Measurements from ENCODE around the gene CKAP2L. TPM values are rescaled to one million over a fixed set of nuclear protein-coding genes. Genes with fewer than 3 reads are reported as not detected.

CKAP2L gene
- polyA plus RNA-seq, 1 donor from 2014 or later, result 0.78 TPM

- Histone ChIP-seq H3K36me3 (ENCODE audit: insufficient read depth, low read length) (no peaks in the 10 kb centered on the region), H3K27me3 (ENCODE audit: insufficient read depth, low read depth, low read length) (no peaks in the 10 kb centered on the region), H3K9me2 (ENCODE audit: insufficient read depth, low read length) (no peaks in the 10 kb centered on the region), H3K9ac (ENCODE audit: low read length) (no peak within 1 kb of the TSS), H3K27ac (ENCODE audit: low read length) (no peak within 1 kb of the TSS), H3K9me3 (ENCODE audit: low read length) (no peaks in the 10 kb centered on the region), H3K79me2 (replicated peaks; ENCODE audit: insufficient read depth, low read length) (no peaks in the 10 kb centered on the region), H3F3A (ENCODE audit: insufficient read depth, low read length, poor library complexity, severe bottlenecking) (no peaks in the 10 kb centered on the region), H4K20me1 (ENCODE audit: insufficient read depth) (no peaks in the 10 kb centered on the region), H2AFZ (ENCODE audit: low read depth, low read length) (no peak within 1 kb of the TSS), H3K4me2 (ENCODE audit: low read length) (no peak within 1 kb of the TSS), H3K4me3 (ENCODE audit: low read length) (no peak within 1 kb of the TSS)
- no peak for TF ChIP-seq POLR2AphosphoS5 (IDR thresholded peaks at IDR 0.05)
- TF ChIP-seq REST (IDR thresholded peaks at IDR 0.05; ENCODE audit: borderline replicate concordance), result no peak
- TF ChIP-seq MXI1 (conservative IDR thresholded peaks at IDR 0.05; ENCODE audit: poor library complexity, severe bottlenecking), result no peak
- TF ChIP-seq, protein P1, sequence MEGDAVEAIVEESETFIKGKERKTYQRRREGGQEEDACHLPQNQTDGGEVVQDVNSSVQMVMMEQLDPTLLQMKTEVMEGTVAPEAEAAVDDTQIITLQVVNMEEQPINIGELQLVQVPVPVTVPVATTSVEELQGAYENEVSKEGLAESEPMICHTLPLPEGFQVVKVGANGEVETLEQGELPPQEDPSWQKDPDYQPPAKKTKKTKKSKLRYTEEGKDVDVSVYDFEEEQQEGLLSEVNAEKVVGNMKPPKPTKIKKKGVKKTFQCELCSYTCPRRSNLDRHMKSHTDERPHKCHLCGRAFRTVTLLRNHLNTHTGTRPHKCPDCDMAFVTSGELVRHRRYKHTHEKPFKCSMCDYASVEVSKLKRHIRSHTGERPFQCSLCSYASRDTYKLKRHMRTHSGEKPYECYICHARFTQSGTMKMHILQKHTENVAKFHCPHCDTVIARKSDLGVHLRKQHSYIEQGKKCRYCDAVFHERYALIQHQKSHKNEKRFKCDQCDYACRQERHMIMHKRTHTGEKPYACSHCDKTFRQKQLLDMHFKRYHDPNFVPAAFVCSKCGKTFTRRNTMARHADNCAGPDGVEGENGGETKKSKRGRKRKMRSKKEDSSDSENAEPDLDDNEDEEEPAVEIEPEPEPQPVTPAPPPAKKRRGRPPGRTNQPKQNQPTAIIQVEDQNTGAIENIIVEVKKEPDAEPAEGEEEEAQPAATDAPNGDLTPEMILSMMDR (IDR thresholded peaks at IDR 0.05; ENCODE audit: poor library complexity, severe bottlenecking), result no peak
- no peak for TF ChIP-seq RAD21 (conservative IDR thresholded peaks at IDR 0.05)
- TF ChIP-seq SMC3 (conservative IDR thresholded peaks at IDR 0.05; ENCODE audit: poor library complexity), result no peak
- TF ChIP-seq EP300 (conservative IDR thresholded peaks at IDR 0.05; ENCODE audit: poor library complexity, severe bottlenecking), result no peak
- TF ChIP-seq EZH2 (IDR thresholded peaks at IDR 0.05; ENCODE audit: borderline replicate concordance, insufficient read depth, low read length, poor library complexity, severe bottlenecking), result no peak
- no peak for TF ChIP-seq TAF1 (IDR thresholded peaks at IDR 0.05; ENCODE audit: low read depth)
Observed at GRCh38 chr2:112784199-112785189, 20.1 kb upstream of the CKAP2L start, which contains the start of gene IL1A. Gene IL1A (minus strand): TSS chr2:112784493. CDS start chr2:112783770, 723 bp downstream.

DNA sequence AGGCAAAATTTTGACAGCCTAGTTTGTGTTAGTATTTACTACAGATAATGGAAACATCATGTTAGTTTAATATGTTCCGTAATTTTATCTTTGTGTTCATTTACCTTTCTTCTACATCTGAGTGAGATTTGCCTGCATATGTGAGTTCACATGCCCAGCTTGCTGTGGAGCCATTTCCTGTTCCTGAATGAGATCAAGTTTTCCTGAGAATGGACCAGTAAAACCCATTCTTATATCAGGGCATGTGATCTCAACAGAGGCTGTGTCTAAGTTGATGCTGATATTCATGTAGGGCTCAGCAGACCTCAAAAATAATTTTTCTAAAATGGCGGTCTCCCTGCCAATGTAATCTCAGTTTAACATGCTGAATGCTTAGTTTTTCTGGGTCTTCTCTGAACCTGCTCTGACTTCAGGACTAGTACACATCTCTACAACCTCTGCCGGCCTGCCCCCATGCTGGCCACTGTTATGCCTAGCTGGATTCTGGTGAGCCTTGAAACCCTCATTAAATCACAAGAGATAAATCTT, 18.8 kb upstream of the CKAP2L start:
- Histone ChIP-seq H3K9me3 (ENCODE audit: low read length) (no peaks in the 10 kb centered on the region), H3K4me3 (ENCODE audit: low read length) (no peak overlapping the region), H3K9me2 (ENCODE audit: insufficient read depth, low read length) (no peaks in the 10 kb centered on the region), H3K4me2 (ENCODE audit: low read length) (no peak overlapping the region), H3K27ac (ENCODE audit: low read length) (no peak overlapping the region), H3K9ac (ENCODE audit: low read length) (no peak overlapping the region), H3K79me2 (replicated peaks; ENCODE audit: insufficient read depth, low read length) (no peaks in the 10 kb centered on the region), H3F3A (ENCODE audit: insufficient read depth, low read length, poor library complexity, severe bottlenecking) (no peaks in the 10 kb centered on the region), H3K27me3 (ENCODE audit: insufficient read depth, low read depth, low read length) (no peaks in the 10 kb centered on the region), H3K36me3 (ENCODE audit: insufficient read depth, low read length) (no peaks in the 10 kb centered on the region), H2AFZ (ENCODE audit: low read depth, low read length) (no peak overlapping the region), H4K20me1 (ENCODE audit: insufficient read depth) (no peaks in the 10 kb centered on the region)
- no peak for TF ChIP-seq SMC3 (conservative IDR thresholded peaks at IDR 0.05; ENCODE audit: poor library complexity)
- TF ChIP-seq, protein P1 (IDR thresholded peaks at IDR 0.05; ENCODE audit: poor library complexity, severe bottlenecking), result no peak
- TF ChIP-seq TAF1 (IDR thresholded peaks at IDR 0.05; ENCODE audit: low read depth), result no peak
- no peak for TF ChIP-seq POLR2AphosphoS5 (IDR thresholded peaks at IDR 0.05)
- no peak for TF ChIP-seq EP300 (conservative IDR thresholded peaks at IDR 0.05; ENCODE audit: poor library complexity, severe bottlenecking)
- TF ChIP-seq MXI1 (conservative IDR thresholded peaks at IDR 0.05; ENCODE audit: poor library complexity, severe bottlenecking), result no peak
- TF ChIP-seq RAD21 (conservative IDR thresholded peaks at IDR 0.05), result no peak
- TF ChIP-seq REST (IDR thresholded peaks at IDR 0.05; ENCODE audit: borderline replicate concordance), result no peak
- TF ChIP-seq EZH2 (IDR thresholded peaks at IDR 0.05; ENCODE audit: borderline replicate concordance, insufficient read depth, low read length, poor library complexity, severe bottlenecking), result no peak
